Adrenal gland (tissue), 12 donors: ENCODE results near the gene SNED1. TPM values are rescaled to one million over a fixed set of nuclear protein-coding genes. Genes with fewer than 3 reads are reported as not detected.
"Not testable (repeated sequence)": the region's sequence is repeated elsewhere in the genome, so short reads cannot be mapped to it uniquely, and the experiment has no call there.

Experiments used
- DNase-seq, 7 donors: peaks; one replicate each; pipeline ENCODE4 v3.0.0-alpha.2; 2019 to 2020
- H3K27ac ChIP-seq, 5 donors: fragments of 200-600 bp; sonication (generic) in 4 of 5; 1 replicate in 3 of 5; 2 replicates in 2 of 5; pipeline versions ENCODE4 v1.5.1 to v1.8.0; 2016 to 2020; ENCODE audit warnings: mild to moderate bottlenecking in 1 of 5
- H3K27me3 ChIP-seq: fragments of 200-600 bp; 2 replicates; pipeline ENCODE4 v1.8.0; 2021
- H3K36me3 ChIP-seq, 2 donors: fragments of 200-600 bp; replicated peaks in 1 of 2; 1 replicate in 1 of 2; 2 replicates in 1 of 2; pipeline versions ENCODE4 v1.5.1 to v1.8.0; 2018 to 2022
- H3K4me1 ChIP-seq, 2 donors: fragments of 200-600 bp; replicated peaks in 1 of 2; 1 replicate in 1 of 2; 2 replicates in 1 of 2; pipeline versions ENCODE4 v1.5.1 to v1.8.0; 2018 to 2021
- H3K4me3 ChIP-seq, 4 donors: fragments of 200-600 bp; sonication (generic) in 3 of 4; one replicate each; pipeline ENCODE4 v1.5.1; 2016 to 2018
- H3K9me3 ChIP-seq, 3 donors: fragments of 200-600 bp; sonication (generic) in 1 of 3; replicated peaks in 1 of 3; 1 replicate in 2 of 3; 2 replicates in 1 of 3; pipeline versions ENCODE4 v1.5.1 to v1.8.0; 2016 to 2021
- POLR2A ChIP-seq, 2 donors: fragments of 450-650 bp; IDR thresholded peaks; one replicate each; pipeline ENCODE4 v1.6.1; 2017; ENCODE audit warnings: antibody characterized with exemption in 2 of 2, mild to moderate bottlenecking in 2 of 2, moderate library complexity in 1 of 2
- WGBS, 4 donors: extraction: QIAGEN DNeasy Blood & Tissue Kit in 2 of 4; methylation state at CpG; one replicate each; pipeline versions ENCODE4 v1.1.5 to v1.1.7; 2013 to 2017; 5-methylcytosine and 5-hydroxymethylcytosine counted together
- intact Hi-C, 2 donors: fragments of 100-400 bp; cut with DNase I; formaldehyde crosslinking; loops; one replicate each; pipeline versions ENCODE4 v1.14.1 to v1.15.0; 2022 to 2023
- polyA plus RNA-seq, 3 donors: library from polyadenylated mRNA; stranded (reverse); fragments of 200-250 nt in 2 of 3; fragments of 350-450 nt in 1 of 3; fragmentation: Illumina TruSeq in 1 of 3; extraction: RNeasy Lipid Tissue Mini Kit (QIAGEN cat#74804) in 1 of 3; gene quantifications; one replicate each; pipeline ENCODE4 v1.2.3, GENCODE V29; 2013 to 2014
- total RNA-seq, 9 donors: library from RNA; depleted of rRNA in 4 of 9; stranded (reverse); fragments of >200 nt in 4 of 9; fragments of 120-200 nt in 1 of 9; fragmentation: NEBNext Ultra II Directional in 1 of 9; extraction: Animal tissue kit (Norgen Biotek cat#: 25700) in 1 of 9; gene quantifications; one replicate each; pipeline versions ENCODE4 v1.1.0 to v1.2.4, GENCODE V29; 2013 to 2023
- TF ChIP-seq, protein P1 (sequence below), 6 experiments: fragments of 450-650 bp in 4 of 6; fragments of 200-600 bp in 2 of 6; sonication (generic) in 1 of 6; IDR thresholded peaks; 1 replicate in 5 of 6; 2 replicates in 1 of 6; pipeline versions ENCODE4 v1.5.1 to v1.8.0; 2016 to 2021; ENCODE audit warnings: antibody characterized with exemption in 6 of 6, mild to moderate bottlenecking in 2 of 6, moderate library complexity in 1 of 6
- donor health status: healthy with polysubstance abuse.
- donor health status: Bipolar disorder and iron deficiency.
- donor health status: DM: yes; HTN: yes; CAD: no.
- donor health status: DM: no; HTN: no; CAD: no.
- donor health status: DM: no; HTN: no; CAD: no.
- donor health status: DM: yes; HTN: yes; CAD: no.

SNED1 gene
- total and polyA plus RNA-seq, 12 donors: 3.1 to 59.5 (median 22.9) TPM

DNA sequence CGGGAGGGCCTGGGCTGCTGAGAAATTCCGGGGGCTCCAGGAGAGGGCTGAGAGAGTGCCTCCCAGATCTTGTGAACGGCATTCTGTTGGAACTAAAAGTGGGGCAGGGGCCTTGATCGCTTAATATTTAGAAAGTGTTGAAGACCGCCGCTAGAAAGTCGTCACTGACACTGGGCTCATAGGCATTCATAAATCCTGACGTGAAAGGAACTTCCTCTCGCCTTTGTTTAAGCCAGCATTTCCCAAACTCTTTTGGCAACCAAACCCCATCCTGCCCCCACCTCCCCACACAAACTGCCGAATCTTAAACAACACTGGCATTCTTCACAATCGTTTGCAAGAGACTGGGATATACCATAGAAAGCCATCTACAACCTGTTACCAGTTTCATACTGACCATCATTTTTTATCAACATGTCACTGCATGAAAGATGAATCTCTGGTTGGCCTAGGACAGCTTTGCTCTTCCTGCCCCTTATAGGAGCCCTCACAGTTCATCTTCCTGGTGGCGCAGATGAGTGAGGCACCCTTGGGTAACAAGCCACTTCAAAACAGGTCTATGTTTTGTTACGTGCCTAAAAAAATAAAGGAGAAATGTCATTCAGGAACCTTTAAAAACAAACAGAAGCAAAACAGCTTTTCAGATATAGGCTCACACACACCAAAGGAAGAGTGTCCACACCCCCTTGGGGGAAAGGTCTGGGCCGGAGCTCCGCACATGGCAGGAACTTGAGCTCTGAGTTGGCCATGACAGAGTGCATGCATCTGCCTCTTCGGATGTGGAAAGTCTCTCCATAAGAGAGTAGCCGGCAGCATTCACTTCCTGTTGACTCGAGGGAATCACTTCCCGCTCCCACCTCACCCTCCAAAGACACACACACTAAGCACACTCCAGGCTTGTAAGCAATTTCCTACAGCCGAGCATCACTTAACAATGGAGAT, 90.6 kb downstream of the SNED1 start:
- no peaks in the 10 kb centered on the region for H3K4me1 ChIP-seq
- no peak overlapping the region for H3K4me3 ChIP-seq
- WGBS, 4 donors: 72 to 75% (median 73%) methylated on average over 20 of the region's 20 CpGs
- no peaks in the 10 kb centered on the region for H3K27me3 ChIP-seq
- intact Hi-C loops: no loop called here
- TF ChIP-seq, protein P1, sequence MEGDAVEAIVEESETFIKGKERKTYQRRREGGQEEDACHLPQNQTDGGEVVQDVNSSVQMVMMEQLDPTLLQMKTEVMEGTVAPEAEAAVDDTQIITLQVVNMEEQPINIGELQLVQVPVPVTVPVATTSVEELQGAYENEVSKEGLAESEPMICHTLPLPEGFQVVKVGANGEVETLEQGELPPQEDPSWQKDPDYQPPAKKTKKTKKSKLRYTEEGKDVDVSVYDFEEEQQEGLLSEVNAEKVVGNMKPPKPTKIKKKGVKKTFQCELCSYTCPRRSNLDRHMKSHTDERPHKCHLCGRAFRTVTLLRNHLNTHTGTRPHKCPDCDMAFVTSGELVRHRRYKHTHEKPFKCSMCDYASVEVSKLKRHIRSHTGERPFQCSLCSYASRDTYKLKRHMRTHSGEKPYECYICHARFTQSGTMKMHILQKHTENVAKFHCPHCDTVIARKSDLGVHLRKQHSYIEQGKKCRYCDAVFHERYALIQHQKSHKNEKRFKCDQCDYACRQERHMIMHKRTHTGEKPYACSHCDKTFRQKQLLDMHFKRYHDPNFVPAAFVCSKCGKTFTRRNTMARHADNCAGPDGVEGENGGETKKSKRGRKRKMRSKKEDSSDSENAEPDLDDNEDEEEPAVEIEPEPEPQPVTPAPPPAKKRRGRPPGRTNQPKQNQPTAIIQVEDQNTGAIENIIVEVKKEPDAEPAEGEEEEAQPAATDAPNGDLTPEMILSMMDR (IDR thresholded peaks at IDR 0.05): no peak
- TF ChIP-seq POLR2A (IDR thresholded peaks at IDR 0.05): no peak
- H3K9me3 ChIP-seq: no peaks in the 10 kb centered on the region
- DNase-seq: peak in 1 of 7 donors; percentile 7
- H3K27ac ChIP-seq: peak overlapping the region in 2 of 5 donors; percentile 26 to 54
- H3K36me3 ChIP-seq: peaks cover 0 to 73% of the 10 kb centered on the region in 2 donors

DNA sequence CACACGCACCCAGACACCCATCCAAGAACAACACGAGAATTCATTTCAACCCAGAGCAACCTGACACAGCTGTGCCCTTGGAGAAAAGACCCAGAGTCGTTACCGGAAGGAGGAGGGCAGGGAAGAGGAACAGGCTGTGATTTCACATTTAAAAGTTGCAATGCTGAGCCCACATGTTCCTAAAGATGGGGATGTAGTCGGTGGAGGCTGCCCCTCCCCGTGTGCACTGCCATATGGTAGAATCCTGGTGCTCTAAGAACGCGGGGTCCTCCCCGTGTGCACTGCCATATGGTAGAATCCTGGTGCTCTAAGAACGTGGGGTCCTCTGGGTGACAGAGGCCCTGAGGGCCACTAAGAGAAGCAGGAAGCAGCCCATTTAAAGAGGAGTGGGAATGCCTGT, 92.8 kb downstream of the SNED1 start:
- H3K9me3 ChIP-seq: no peaks in the 10 kb centered on the region
- peak in 1 of 7 donors; percentile 3 for DNase-seq
- H3K4me3 ChIP-seq: no peak overlapping the region
- no peak overlapping the region for H3K27ac ChIP-seq
- intact Hi-C loops: no loop called here
- H3K27me3 ChIP-seq: no peaks in the 10 kb centered on the region
- WGBS, 4 donors: 72 to 74% (median 72%) methylated on average over 8 to 10 of the region's 10 CpGs
- no peaks in the 10 kb centered on the region for H3K4me1 ChIP-seq
- peaks cover 0 to 88% of the 10 kb centered on the region in 2 donors for H3K36me3 ChIP-seq
- TF ChIP-seq POLR2A (IDR thresholded peaks at IDR 0.05): no peak
- TF ChIP-seq, protein P1 (IDR thresholded peaks at IDR 0.05): no peak

DNA sequence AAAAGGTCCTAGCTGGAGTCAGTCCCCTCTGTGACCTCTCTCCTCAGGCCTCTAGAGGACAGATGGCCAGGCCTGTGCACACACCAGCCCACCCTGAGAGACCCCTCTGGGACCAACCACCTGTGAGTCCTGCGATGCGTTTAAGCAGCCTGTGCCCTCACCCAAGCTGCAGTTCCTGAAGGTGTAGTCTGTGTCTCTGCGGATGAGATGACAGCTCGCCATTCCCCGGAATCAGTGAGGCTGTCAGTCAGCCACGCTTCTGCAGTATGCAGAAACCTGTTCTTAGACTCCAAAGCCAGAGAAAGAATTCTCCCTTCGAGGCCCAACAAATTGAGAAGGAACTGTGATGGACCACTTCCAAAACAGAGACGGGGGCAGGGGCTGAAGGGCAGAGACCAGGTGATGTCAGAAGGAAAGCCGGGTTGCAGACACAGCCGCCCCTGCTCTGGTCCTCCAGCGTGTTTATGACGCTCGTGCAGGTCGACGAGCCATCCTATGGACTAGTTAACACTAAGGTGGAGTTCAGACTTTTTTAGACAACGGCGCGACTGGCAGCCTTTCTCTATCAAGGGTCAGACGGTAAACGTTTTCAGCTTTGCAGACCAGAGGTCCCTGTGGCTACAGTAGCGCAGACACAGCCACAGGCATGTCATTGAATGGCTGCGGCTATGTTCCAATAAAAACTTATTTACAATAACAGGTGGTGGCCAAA, 93.5 kb downstream of the SNED1 start:
- H3K9me3 ChIP-seq: no peaks in the 10 kb centered on the region
- peak in 1 of 7 donors; percentile 5 for DNase-seq
- H3K4me3 ChIP-seq: no peak overlapping the region
- H3K27me3 ChIP-seq: no peaks in the 10 kb centered on the region
- no peak for TF ChIP-seq POLR2A (IDR thresholded peaks at IDR 0.05)
- TF ChIP-seq, protein P1 (IDR thresholded peaks at IDR 0.05): no peak
- H3K4me1 ChIP-seq: no peaks in the 10 kb centered on the region
- no peak overlapping the region for H3K27ac ChIP-seq
- intact Hi-C loops: no loop called here
- peaks cover 0 to 90% of the 10 kb centered on the region in 2 donors for H3K36me3 ChIP-seq
- WGBS, 4 donors: 90 to 92% (median 91%) methylated on average over 20 to 22 of the region's 22 CpGs

DNA sequence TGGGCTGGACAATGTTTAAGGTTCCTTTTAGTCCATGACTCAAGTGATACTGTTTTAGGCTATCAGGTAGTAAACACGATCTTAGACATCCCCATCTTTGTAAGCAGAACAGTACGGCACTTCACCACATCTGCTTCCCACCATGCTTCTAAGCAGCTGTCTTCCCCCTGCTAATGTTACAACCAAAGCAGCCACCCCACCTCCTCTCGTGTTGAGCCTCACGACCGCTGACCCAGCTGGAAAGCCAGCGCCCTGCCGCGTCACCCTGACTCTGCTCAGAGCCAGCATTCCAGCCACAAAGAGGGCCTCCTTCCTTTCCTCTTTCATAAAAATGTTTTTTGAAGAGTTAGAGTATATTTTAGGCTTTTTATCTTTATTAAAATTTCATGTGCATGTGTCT, 94.3 kb downstream of the SNED1 start:
- Histone ChIP-seq H3K36me3 (peaks cover 0 to 88% of the 10 kb centered on the region in 2 donors), H3K27me3 (no peaks in the 10 kb centered on the region), H3K9me3 (no peaks in the 10 kb centered on the region), H3K27ac (no peak overlapping the region), H3K4me1 (no peaks in the 10 kb centered on the region), H3K4me3 (no peak overlapping the region)
- TF ChIP-seq, protein P1 (IDR thresholded peaks at IDR 0.05): no peak
- 73 to 84% (median 81%) methylated on average over 8 of the region's 8 CpGs for WGBS, 4 donors
- intact Hi-C loops: no loop called here
- peak in 2 of 7 donors; percentile 9 to 44 for DNase-seq

DNA sequence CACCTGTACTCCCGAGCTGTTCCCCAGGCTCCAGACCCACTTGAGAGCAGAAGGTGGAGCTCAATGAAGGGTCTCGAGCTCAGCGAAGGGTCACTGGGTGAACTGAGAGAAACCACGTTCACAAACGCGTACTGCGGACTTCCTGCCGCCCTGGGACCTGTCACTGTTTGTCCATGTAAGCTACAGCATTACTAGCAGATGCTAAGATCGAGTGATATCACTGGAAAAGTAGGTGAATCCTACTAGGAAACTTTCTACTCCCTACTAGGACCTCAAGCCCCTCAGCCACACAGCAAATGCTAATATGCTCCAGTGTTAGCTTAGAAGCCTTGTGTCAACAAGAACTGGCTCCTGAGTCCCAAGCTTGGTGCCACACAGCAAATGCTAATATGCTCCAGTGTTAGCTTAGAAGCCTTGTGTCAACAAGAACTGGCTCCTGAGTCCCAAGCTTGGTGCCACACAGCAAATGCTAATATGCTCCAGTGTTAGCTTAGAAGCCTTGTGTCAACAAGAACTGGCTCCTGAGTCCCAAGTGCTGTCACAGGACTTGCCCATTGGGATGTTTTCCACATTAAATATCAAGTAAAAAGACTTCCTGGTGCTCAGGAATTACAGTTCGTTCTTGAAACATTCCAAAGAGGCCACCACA, 94.8 kb downstream of the SNED1 start:
- H3K4me1 ChIP-seq, H3K4me3 ChIP-seq, H3K27me3 ChIP-seq, intact Hi-C loops, H3K9me3 ChIP-seq, H3K27ac ChIP-seq: not testable (repeated sequence)
- H3K36me3 ChIP-seq: peaks cover 0 to 83% of the 10 kb centered on the region in 2 donors
- 83 to 85% (median 84%) methylated on average over 10 of the region's 10 CpGs for WGBS, 4 donors
- DNase-seq: peak in 2 of 7 donors; percentile 1 to 45
